ENCODE results near the gene SSTR3.
"Not testable (repeated sequence)": the region's sequence is repeated elsewhere in the genome, so short reads cannot be mapped to it uniquely, and the experiment has no call there.

The SSTR3 gene

GRCh38 chr22:37179622-37180420, 32.5 kb downstream of the SSTR3 start:
- peak overlapping the region; percentile 54 for H3K27ac Mint-ChIP-seq
- no peaks in the 10 kb centered on the region for H3K9me3 Mint-ChIP-seq

GRCh38 chr22:37179126-37179470, 33.2 kb downstream of the SSTR3 start:
- no peak overlapping the region for H3K4me3 Mint-ChIP-seq
- H3K27me3 Mint-ChIP-seq: peaks cover 47% of the 10 kb centered on the region
- H3K9me3 Mint-ChIP-seq: no peaks in the 10 kb centered on the region
- H3K27ac Mint-ChIP-seq: no peak overlapping the region
- no peaks in the 10 kb centered on the region for H3K36me3 Mint-ChIP-seq
- ATAC-seq: no peak
- peaks cover 17% of the 10 kb centered on the region for H3K4me1 Mint-ChIP-seq

More at GRCh38 chr22:37179622-37180420, 32.5 kb downstream of the SSTR3 start:
- no peaks in the 10 kb centered on the region for H3K36me3 Mint-ChIP-seq
- H3K27me3 Mint-ChIP-seq: peaks cover 46% of the 10 kb centered on the region
- H3K4me3 Mint-ChIP-seq: no peak overlapping the region
- peaks cover 21% of the 10 kb centered on the region for H3K4me1 Mint-ChIP-seq
- ATAC-seq: no peak

- Mint-ChIP-seq H3K4me1 (peaks cover 17% of the 10 kb centered on the region), H3K9me3 (no peaks in the 10 kb centered on the region), H3K36me3 (no peaks in the 10 kb centered on the region), H3K27me3 (peaks cover 43% of the 10 kb centered on the region), H3K4me3 (no peak overlapping the region), H3K27ac (peak overlapping the region; percentile 89)
- ATAC-seq: no peak
These were observed 33.7 kb downstream of the SSTR3 start for GRCh38 chr22:37178350-37179125.

GRCh38 chr22:37177755-37178154, 34.5 kb downstream of the SSTR3 start:
- Mint-ChIP-seq H3K4me1 (peaks cover 17% of the 10 kb centered on the region), H3K4me3 (no peak overlapping the region), H3K27ac (peak overlapping the region; percentile 89), H3K9me3 (no peaks in the 10 kb centered on the region), H3K27me3 (peaks cover 40% of the 10 kb centered on the region), H3K36me3 (no peaks in the 10 kb centered on the region)
- no peak for ATAC-seq

- peaks cover 17% of the 10 kb centered on the region for H3K4me1 Mint-ChIP-seq
- H3K36me3 Mint-ChIP-seq: no peaks in the 10 kb centered on the region
- H3K27me3 Mint-ChIP-seq: peaks cover 40% of the 10 kb centered on the region
- peak overlapping the region; percentile 89 for H3K27ac Mint-ChIP-seq
- no peaks in the 10 kb centered on the region for H3K9me3 Mint-ChIP-seq
- H3K4me3 Mint-ChIP-seq: no peak overlapping the region
- ATAC-seq: no peak
These were observed 35.1 kb downstream of the SSTR3 start for GRCh38 chr22:37177221-37177620.

GRCh38 chr22:37176464-37177061, 35.7 kb downstream of the SSTR3 start:
- Mint-ChIP-seq H3K27me3 (peaks cover 40% of the 10 kb centered on the region), H3K36me3 (no peaks in the 10 kb centered on the region), H3K4me1 (peaks cover 17% of the 10 kb centered on the region), H3K27ac (peak overlapping the region; percentile 89), H3K9me3 (no peaks in the 10 kb centered on the region), H3K4me3 (peak overlapping the region; percentile 58)
- ATAC-seq: peak; percentile 74

- peaks cover 17% of the 10 kb centered on the region for H3K4me1 Mint-ChIP-seq
- H3K4me3 Mint-ChIP-seq: no peak overlapping the region
- H3K27me3 Mint-ChIP-seq: peaks cover 40% of the 10 kb centered on the region
- no peaks in the 10 kb centered on the region for H3K9me3 Mint-ChIP-seq
- H3K27ac Mint-ChIP-seq: peak overlapping the region; percentile 89
- H3K36me3 Mint-ChIP-seq: no peaks in the 10 kb centered on the region
- ATAC-seq: no peak
These were observed 36.6 kb downstream of the SSTR3 start for GRCh38 chr22:37175414-37176281.

GRCh38 chr22:37174964-37175363, 37.3 kb downstream of the SSTR3 start:
- H3K27me3 Mint-ChIP-seq: peaks cover 40% of the 10 kb centered on the region
- no peaks in the 10 kb centered on the region for H3K9me3 Mint-ChIP-seq
- no peaks in the 10 kb centered on the region for H3K36me3 Mint-ChIP-seq
- H3K4me1 Mint-ChIP-seq: peaks cover 17% of the 10 kb centered on the region
- no peak for ATAC-seq
- no peak overlapping the region for H3K4me3 Mint-ChIP-seq
- no peak overlapping the region for H3K27ac Mint-ChIP-seq

- no peak for ATAC-seq
- Mint-ChIP-seq H3K27ac (no peak overlapping the region), H3K27me3 (peaks cover 40% of the 10 kb centered on the region), H3K9me3 (no peaks in the 10 kb centered on the region), H3K36me3 (no peaks in the 10 kb centered on the region), H3K4me1 (peaks cover 17% of the 10 kb centered on the region), H3K4me3 (no peak overlapping the region)
These were observed 38.6 kb downstream of the SSTR3 start for GRCh38 chr22:37173709-37174108.

GRCh38 chr22:37172266-37173245, 39.7 kb downstream of the SSTR3 start:
- no peak for ATAC-seq
- no peaks in the 10 kb centered on the region for H3K36me3 Mint-ChIP-seq
- H3K27me3 Mint-ChIP-seq: peaks cover 31% of the 10 kb centered on the region
- H3K9me3 Mint-ChIP-seq: no peaks in the 10 kb centered on the region
- no peak overlapping the region for H3K27ac Mint-ChIP-seq
- H3K4me1 Mint-ChIP-seq: peaks cover 22% of the 10 kb centered on the region
- no peak overlapping the region for H3K4me3 Mint-ChIP-seq

GRCh38 chr22:37171662-37172061, 40.6 kb downstream of the SSTR3 start:
- H3K4me1 Mint-ChIP-seq: peaks cover 21% of the 10 kb centered on the region
- no peaks in the 10 kb centered on the region for H3K36me3 Mint-ChIP-seq
- no peak for ATAC-seq
- no peaks in the 10 kb centered on the region for H3K9me3 Mint-ChIP-seq
- H3K27me3 Mint-ChIP-seq: peaks cover 24% of the 10 kb centered on the region
- H3K4me3 Mint-ChIP-seq: no peak overlapping the region
- H3K27ac Mint-ChIP-seq: no peak overlapping the region

- H3K4me1 Mint-ChIP-seq: peaks cover 18% of the 10 kb centered on the region
- peaks cover 16% of the 10 kb centered on the region for H3K27me3 Mint-ChIP-seq
- not testable (repeated sequence) for H3K27ac Mint-ChIP-seq, H3K36me3 Mint-ChIP-seq, H3K4me3 Mint-ChIP-seq, ATAC-seq, H3K9me3 Mint-ChIP-seq
These were observed 41.4 kb downstream of the SSTR3 start for GRCh38 chr22:37170689-37171405.

- no peak overlapping the region for H3K27ac Mint-ChIP-seq
- H3K4me1 Mint-ChIP-seq: peaks cover 18% of the 10 kb centered on the region
- no peaks in the 10 kb centered on the region for H3K9me3 Mint-ChIP-seq
- no peak overlapping the region for H3K4me3 Mint-ChIP-seq
- ATAC-seq: no peak
- H3K27me3 Mint-ChIP-seq: peaks cover 9% of the 10 kb centered on the region
- H3K36me3 Mint-ChIP-seq: no peaks in the 10 kb centered on the region
These were observed 42.2 kb downstream of the SSTR3 start for GRCh38 chr22:37169947-37170688.

All from stimulated activated memory B cell treated with anti-CD40 and anti-IgM and Interleukin-4, amounts not matched to agents 10 μg/mL and 1 μg/mL and 100 μg/mL, for 72 hours (primary cell).